Measurements from ENCODE around the gene SBK3. TPM values are rescaled to one million over a fixed set of nuclear protein-coding genes. Genes with fewer than 3 reads are reported as not detected.

Gene SBK3
- total and polyA plus RNA-seq, 4 donors: 0.81 to 1.2 TPM; not detected in 2

DNA sequence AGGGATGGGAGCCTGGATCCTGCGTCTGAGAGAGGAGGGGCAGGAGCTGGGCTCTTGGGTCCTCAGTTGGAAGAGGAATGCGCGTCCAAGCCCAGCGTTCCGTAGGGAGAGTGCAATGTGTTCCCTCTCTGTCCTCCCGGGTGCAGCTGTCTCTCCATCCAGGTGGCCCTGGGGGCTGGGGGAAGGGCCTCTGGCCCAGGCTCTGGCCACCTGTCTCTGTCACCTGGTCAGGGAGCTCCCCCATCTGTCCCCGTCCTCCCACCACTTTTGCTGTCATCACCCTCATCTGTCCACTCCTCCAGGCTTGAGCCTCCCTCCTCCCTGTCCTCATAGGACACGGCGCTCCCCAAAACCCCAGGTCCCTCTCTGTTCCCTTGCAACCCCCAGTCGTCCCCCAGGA, 4.7 kb downstream of the SBK3 start:
- ATAC-seq (ENCODE audit: insufficient read depth, low FRiP score): no peak
- H3K36me3 ChIP-seq (ENCODE audit: control insufficient read depth in 4 of 4, insufficient read depth in 4 of 4, low read length in 4 of 4): no peaks in the 10 kb centered on the region
- peaks cover 0 to 7% (median 0%) of the 10 kb centered on the region in 5 donors for H3K4me1 ChIP-seq (ENCODE audit: control insufficient read depth in 5 of 5, insufficient read depth in 5 of 5, low read length in 5 of 5)
- TF ChIP-seq, protein P1, sequence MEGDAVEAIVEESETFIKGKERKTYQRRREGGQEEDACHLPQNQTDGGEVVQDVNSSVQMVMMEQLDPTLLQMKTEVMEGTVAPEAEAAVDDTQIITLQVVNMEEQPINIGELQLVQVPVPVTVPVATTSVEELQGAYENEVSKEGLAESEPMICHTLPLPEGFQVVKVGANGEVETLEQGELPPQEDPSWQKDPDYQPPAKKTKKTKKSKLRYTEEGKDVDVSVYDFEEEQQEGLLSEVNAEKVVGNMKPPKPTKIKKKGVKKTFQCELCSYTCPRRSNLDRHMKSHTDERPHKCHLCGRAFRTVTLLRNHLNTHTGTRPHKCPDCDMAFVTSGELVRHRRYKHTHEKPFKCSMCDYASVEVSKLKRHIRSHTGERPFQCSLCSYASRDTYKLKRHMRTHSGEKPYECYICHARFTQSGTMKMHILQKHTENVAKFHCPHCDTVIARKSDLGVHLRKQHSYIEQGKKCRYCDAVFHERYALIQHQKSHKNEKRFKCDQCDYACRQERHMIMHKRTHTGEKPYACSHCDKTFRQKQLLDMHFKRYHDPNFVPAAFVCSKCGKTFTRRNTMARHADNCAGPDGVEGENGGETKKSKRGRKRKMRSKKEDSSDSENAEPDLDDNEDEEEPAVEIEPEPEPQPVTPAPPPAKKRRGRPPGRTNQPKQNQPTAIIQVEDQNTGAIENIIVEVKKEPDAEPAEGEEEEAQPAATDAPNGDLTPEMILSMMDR (IDR thresholded peaks at IDR 0.05; ENCODE audit: control extremely low read depth, extremely low read depth): no peak
- no peak for DNase-seq
- H3K4me3 ChIP-seq: no peak overlapping the region
- H3K9me3 ChIP-seq (ENCODE audit: control insufficient read depth in 4 of 4, insufficient read depth in 3 of 4, low read length in 3 of 4): no peaks in the 10 kb centered on the region
- H3K27me3 ChIP-seq (ENCODE audit: control insufficient read depth in 3 of 3, insufficient read depth in 3 of 3, low read length in 2 of 3): peaks cover 0 to 1% (median 0%) of the 10 kb centered on the region in 3 donors
- H3K27ac ChIP-seq (ENCODE audit: low read depth in 1 of 2, low read length in 1 of 2): no peak overlapping the region
- WGBS, 2 donors: 54 to 68% methylated on average over 10 of the region's 10 CpGs
- no peak overlapping the region for H3K9ac ChIP-seq (ENCODE audit: insufficient read depth in 1 of 2, low read length in 2 of 2)

DNA sequence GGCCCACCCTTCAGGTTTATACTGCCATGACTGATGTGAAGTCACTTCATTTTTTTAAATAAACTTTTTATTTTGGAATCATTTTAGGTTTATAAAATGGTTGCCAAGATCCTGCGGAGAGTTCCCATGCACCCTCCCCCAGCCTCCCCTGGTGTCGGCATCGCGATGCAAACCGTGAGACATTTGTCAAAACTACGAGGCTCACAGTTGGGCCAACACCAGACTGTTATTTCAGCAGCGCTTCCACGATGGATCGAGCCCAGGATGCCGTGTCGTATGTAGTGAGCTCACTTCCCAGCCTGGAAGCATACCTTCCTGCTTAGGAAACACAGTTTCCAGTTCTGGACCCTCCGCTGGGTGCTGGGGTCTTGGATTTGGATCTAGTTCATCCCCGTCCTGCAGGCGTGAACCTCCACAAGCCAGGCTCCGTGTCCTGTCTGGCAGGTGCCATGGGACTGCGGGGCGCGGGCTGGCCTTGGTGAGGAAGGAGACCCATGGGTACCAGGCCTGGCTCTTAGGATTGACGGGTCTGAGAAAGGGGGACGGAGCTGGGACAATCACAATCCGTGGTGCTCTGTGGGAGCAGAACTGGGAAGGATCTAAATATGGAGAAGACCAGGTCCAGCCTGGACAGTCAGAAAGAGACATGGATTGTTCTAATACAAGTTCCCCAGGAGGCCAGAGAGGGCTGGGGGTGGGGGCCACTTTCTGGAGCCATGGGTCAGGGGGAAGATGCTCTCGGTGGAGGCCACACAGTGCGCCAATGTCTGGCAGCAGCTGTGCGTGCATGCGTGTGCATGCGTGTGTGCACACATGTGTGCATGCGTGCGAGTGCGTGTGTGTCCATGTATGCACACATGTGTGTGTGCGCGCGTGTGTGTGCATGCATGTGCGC, 6.0 kb downstream of the SBK3 start:
- Histone ChIP-seq H3K27ac (ENCODE audit: low read depth in 1 of 2, low read length in 1 of 2) (no peak overlapping the region), H3K9ac (ENCODE audit: insufficient read depth in 1 of 2, low read length in 2 of 2) (no peak overlapping the region), H3K4me1 (ENCODE audit: control insufficient read depth in 5 of 5, insufficient read depth in 5 of 5, low read length in 5 of 5) (no peaks in the 10 kb centered on the region), H3K27me3 (ENCODE audit: control insufficient read depth in 3 of 3, insufficient read depth in 3 of 3, low read length in 2 of 3) (no peaks in the 10 kb centered on the region), H3K4me3 (no peak overlapping the region), H3K9me3 (ENCODE audit: control insufficient read depth in 4 of 4, insufficient read depth in 3 of 4, low read length in 3 of 4) (no peaks in the 10 kb centered on the region), H3K36me3 (ENCODE audit: control insufficient read depth in 4 of 4, insufficient read depth in 4 of 4, low read length in 4 of 4) (no peaks in the 10 kb centered on the region)
- TF ChIP-seq, protein P1 (IDR thresholded peaks at IDR 0.05; ENCODE audit: control extremely low read depth, extremely low read depth): no peak
- WGBS, 2 donors: 81 to 85% methylated on average over 33 of the region's 33 CpGs
- DNase-seq (no peak), ATAC-seq (ENCODE audit: insufficient read depth, low FRiP score) (no peak)

DNA sequence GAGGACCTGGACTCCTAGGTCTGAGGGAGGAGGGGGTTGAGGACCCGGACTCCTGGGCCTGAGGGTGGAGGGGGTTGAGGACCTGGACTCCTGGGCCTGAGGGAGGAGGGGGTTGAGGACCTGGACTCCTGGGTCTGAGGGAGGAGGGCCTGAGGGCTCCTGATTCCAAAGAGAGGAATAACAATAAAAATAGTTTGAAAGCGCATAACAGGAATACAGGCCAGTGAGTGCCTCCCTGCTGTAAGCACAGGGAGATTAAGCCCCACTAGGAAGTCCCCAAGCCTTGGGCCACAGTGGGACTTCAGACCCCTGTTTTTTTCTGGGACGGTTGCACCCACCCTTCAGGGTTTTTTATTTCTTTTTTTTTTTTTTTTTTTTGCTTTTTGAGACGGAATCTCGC, 7.2 kb downstream of the SBK3 start:
- no peak overlapping the region for H3K27ac ChIP-seq (ENCODE audit: low read depth in 1 of 2, low read length in 1 of 2)
- no peaks in the 10 kb centered on the region for H3K36me3 ChIP-seq (ENCODE audit: control insufficient read depth in 4 of 4, insufficient read depth in 4 of 4, low read length in 4 of 4)
- no peaks in the 10 kb centered on the region for H3K4me1 ChIP-seq (ENCODE audit: control insufficient read depth in 5 of 5, insufficient read depth in 5 of 5, low read length in 5 of 5)
- no peak overlapping the region for H3K9ac ChIP-seq (ENCODE audit: insufficient read depth in 1 of 2, low read length in 2 of 2)
- H3K9me3 ChIP-seq (ENCODE audit: control insufficient read depth in 4 of 4, insufficient read depth in 3 of 4, low read length in 3 of 4): no peaks in the 10 kb centered on the region
- TF ChIP-seq, protein P1 (IDR thresholded peaks at IDR 0.05; ENCODE audit: control extremely low read depth, extremely low read depth): no peak
- H3K27me3 ChIP-seq (ENCODE audit: control insufficient read depth in 3 of 3, insufficient read depth in 3 of 3, low read length in 2 of 3): no peaks in the 10 kb centered on the region
- 82 to 91% methylated on average over 3 to 5 of the region's 5 CpGs for WGBS, 2 donors
- DNase-seq (no peak), ATAC-seq (ENCODE audit: insufficient read depth, low FRiP score) (no peak)
- no peak overlapping the region for H3K4me3 ChIP-seq
